ENCODE data around the gene DPH3.

The DPH3 gene

DNA sequence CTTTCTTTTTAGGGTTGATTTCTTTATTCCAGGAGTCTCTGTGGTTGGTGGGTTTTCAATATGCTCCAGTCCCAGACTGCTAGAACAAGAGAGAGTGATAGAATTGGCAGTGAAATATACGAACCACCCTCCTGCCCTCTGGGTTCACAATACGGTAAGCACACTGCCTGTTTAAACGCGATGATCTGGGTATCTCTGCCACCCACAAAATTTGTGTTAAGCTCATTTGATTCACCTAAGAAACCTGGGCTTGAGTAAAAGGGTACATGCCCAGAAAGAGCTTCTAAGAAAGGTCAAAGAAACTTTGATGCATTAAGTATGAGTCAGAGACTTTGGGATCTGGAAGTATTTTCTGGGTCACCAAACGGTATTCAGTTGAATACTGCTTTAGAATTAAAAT is 30.1 kb upstream of the DPH3 start:
- DNase-seq (ENCODE audit: low read depth in 2 of 2) = no peak
- H3K4me3 ChIP-seq (replicated peaks in 1 of 2; ENCODE audit: low read depth in 2 of 2, low read length in 2 of 2) = no peak overlapping the region
- TF ChIP-seq CTCF (IDR thresholded peaks at IDR 0.05; ENCODE audit: low read depth, low read length) = no peak

DNA sequence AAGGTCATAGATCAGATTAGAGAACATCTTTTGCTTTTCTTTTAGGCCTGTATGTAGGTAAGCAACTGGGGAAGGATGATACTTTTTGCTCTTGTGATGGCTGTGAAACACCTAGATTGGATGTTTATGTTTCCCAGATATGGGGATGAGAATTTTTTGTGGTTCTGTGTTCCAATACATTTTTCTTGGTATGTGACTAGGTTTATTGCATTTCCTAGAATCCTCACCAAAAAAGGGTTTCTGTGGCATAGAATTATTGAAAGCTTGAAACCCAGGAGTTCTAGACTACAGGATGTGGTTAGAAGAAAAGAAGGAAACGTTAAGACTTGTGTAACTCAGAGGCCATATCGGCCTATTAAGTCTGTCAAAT is 26.1 kb upstream of the DPH3 start:
- DNase-seq (ENCODE audit: low read depth in 2 of 2) = peak in 1 of 2 donors; percentile 38
- no peak overlapping the region for H3K4me3 ChIP-seq (replicated peaks in 1 of 2; ENCODE audit: low read depth in 2 of 2, low read length in 2 of 2)
- no peak for TF ChIP-seq CTCF (IDR thresholded peaks at IDR 0.05; ENCODE audit: low read depth, low read length)

DNA sequence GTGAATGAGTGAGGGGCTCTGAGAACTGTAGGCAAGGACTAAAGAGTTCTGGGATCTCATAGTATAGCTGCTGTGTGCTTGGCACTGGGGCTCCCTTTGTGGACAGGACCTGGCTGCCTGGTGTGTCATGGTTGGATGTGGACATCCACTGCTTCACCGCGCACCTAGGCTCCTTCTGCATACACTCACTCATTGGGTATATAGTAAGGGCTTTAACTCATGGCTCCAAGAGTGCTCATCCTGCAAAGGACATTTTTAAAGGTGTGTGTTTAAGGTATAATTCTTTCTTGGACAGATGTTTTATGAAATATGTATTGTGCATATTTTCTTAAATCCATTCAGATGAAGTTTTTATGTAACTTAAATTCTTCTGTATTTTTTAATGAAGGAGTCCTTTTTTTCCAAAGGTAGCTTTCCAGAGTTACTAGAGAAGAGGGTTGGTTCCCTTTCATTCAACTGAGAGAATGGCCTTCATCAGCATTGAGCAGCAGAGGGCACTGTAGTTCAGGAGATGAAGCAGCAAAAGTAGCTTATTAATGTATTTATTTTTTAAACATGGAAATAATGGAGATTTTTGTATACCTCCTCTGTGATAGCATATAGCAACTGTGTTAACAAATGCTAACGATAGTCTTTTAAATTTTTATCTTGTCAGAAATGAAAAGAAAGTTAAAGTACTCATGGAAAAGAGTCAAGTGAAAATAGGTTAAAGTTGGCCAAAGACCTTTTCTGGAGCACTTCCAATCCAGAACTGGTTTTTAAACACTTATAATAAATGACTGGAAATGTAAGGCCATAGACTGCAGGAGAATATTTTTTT is 25.5 kb upstream of the DPH3 start:
- peak; percentile 76 to 77 for DNase-seq (ENCODE audit: low read depth in 2 of 2)
- H3K4me3 ChIP-seq (replicated peaks in 1 of 2; ENCODE audit: low read depth in 2 of 2, low read length in 2 of 2) = no peak overlapping the region
- TF ChIP-seq CTCF (IDR thresholded peaks at IDR 0.05; ENCODE audit: low read depth, low read length) = peak; percentile 80

GRCh38 chr3:16289144-16289889 is 24.6 kb upstream of the DPH3 start:
- peak in 1 of 2 donors; percentile 42 for DNase-seq (ENCODE audit: low read depth in 2 of 2)
- H3K4me3 ChIP-seq (replicated peaks in 1 of 2; ENCODE audit: low read depth in 2 of 2, low read length in 2 of 2) = no peak overlapping the region
- TF ChIP-seq CTCF (IDR thresholded peaks at IDR 0.05; ENCODE audit: low read depth, low read length) = no peak

GRCh38 chr3:16288664-16289063 is 23.9 kb upstream of the DPH3 start:
- TF ChIP-seq CTCF (IDR thresholded peaks at IDR 0.05; ENCODE audit: low read depth, low read length) = no peak
- H3K4me3 ChIP-seq (replicated peaks in 1 of 2; ENCODE audit: low read depth in 2 of 2, low read length in 2 of 2) = no peak overlapping the region
- DNase-seq (ENCODE audit: low read depth in 2 of 2) = no peak

DNA sequence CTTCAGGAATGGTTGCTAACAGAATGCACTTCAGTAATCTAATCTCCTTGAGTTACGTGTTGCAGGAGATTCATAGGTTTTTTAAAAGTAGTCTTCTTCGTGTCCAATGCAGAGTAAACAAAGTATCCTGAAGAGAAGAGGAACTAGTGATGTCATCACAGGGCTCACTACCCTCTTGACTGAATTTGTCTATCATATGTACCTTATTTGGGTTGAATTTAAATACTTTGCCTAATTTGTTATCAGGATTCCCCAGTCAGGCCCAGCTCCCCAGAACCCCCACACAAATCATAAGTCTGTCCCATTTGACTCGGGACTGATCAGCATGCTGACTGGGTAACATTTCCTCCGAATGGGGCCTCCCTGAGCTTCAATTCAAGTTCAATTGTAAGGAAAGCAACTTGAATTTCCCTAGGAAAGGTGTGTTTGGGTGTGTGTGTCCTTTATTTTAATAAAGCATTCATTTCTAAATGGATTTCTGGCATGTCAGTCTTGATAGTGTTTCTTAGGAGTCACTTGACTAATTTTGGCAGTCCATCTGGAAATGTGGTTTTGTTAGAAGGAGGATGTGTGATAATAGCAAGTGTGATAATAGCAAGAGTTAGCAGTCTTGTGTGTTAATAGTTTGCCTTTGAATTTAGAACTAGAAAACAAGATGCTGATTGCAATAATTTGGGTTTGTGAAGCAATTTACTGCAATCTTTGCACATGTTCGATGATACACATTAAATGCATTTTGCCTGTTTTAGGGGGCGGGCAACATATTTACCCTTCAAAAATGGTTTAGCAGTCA is 22.2 kb upstream of the DPH3 start:
- DNase-seq (ENCODE audit: low read depth in 2 of 2) = peak in 1 of 2 donors; percentile 52
- TF ChIP-seq CTCF (IDR thresholded peaks at IDR 0.05; ENCODE audit: low read depth, low read length) = no peak
- H3K4me3 ChIP-seq (replicated peaks in 1 of 2; ENCODE audit: low read depth in 2 of 2, low read length in 2 of 2) = no peak overlapping the region

Data from cardiac fibroblast (primary cell).